MG63 (cell line): ENCODE measurements around the gene HMG20B. TPM values are rescaled to one million over a fixed set of nuclear protein-coding genes. Genes with fewer than 3 reads are reported as not detected.
"Not testable (repeated sequence)": the region's sequence is repeated elsewhere in the genome, so short reads cannot be mapped to it uniquely, and the experiment has no call there.

Source experiments
- DNase-seq: peaks from one replicate; pipeline ENCODE4 v3.0.0-alpha.2; 2020
- H3K27me3 ChIP-seq: fragments of 250-450 bp; sonication (Bioruptor Pico); 2 replicates; pipeline ENCODE4 v1.5.1; 2020; ENCODE audit warnings: mild to moderate bottlenecking, moderate library complexity
- H3K36me3 ChIP-seq: fragments of 250-450 bp; sonication (Bioruptor Pico); 2 replicates; pipeline ENCODE4 v1.5.1; 2020; ENCODE audit warnings: mild to moderate bottlenecking, moderate library complexity
- H3K4me3 ChIP-seq: fragments of 250-450 bp; sonication (Bioruptor Pico); 2 replicates; pipeline ENCODE4 v1.5.1; 2020; ENCODE audit warnings: mild to moderate bottlenecking, moderate library complexity
- H3K9me3 ChIP-seq: fragments of 250-450 bp; sonication (Bioruptor Pico); 2 replicates; pipeline ENCODE4 v1.5.1; 2020; ENCODE audit warnings: mild to moderate bottlenecking, moderate library complexity
- total RNA-seq: library from RNA; depleted of rRNA; stranded (reverse); fragments of >200 nt; shearing (Covaris generic); gene quantifications from 2 replicates; pipeline ENCODE4 v1.2.3, GENCODE V29; 2014; ENCODE audit warnings: low replicate concordance; rRNA removed

Gene HMG20B
- total RNA-seq = 42.5 and 43.5 TPM in 2 replicates

GRCh38 chr19:3572855-3573161 lies at the start of gene HMG20B:
TSS of gene HMG20B (plus strand) at chr19:3572944. CDS start at chr19:3573310, 366 bp downstream.
- Histone ChIP-seq H3K27me3 (no peaks in the 10 kb centered on the region), H3K4me3 (peak within 1 kb of the TSS; percentile 75), H3K36me3 (no peaks in the 10 kb centered on the region), H3K9me3 (no peaks in the 10 kb centered on the region)
- no peak for DNase-seq

- no peak for DNase-seq
- H3K36me3 ChIP-seq = no peaks in the 10 kb centered on the region
- H3K27me3 ChIP-seq = no peaks in the 10 kb centered on the region
- H3K4me3 ChIP-seq = no peak overlapping the region
- no peaks in the 10 kb centered on the region for H3K9me3 ChIP-seq
Observed at GRCh38 chr19:3523361-3524077, 49.2 kb upstream of the HMG20B start.

GRCh38 chr19:3524078-3524842 lies 48.5 kb upstream of the HMG20B start:
- Histone ChIP-seq H3K27me3 (no peaks in the 10 kb centered on the region), H3K4me3 (no peak overlapping the region), H3K9me3 (no peaks in the 10 kb centered on the region), H3K36me3 (no peaks in the 10 kb centered on the region)
- no peak for DNase-seq

GRCh38 chr19:3524904-3525451 lies 47.8 kb upstream of the HMG20B start:
- no peak overlapping the region for H3K4me3 ChIP-seq
- no peaks in the 10 kb centered on the region for H3K36me3 ChIP-seq
- no peaks in the 10 kb centered on the region for H3K9me3 ChIP-seq
- H3K27me3 ChIP-seq = no peaks in the 10 kb centered on the region
- no peak for DNase-seq

GRCh38 chr19:3526507-3527237 lies 46.1 kb upstream of the HMG20B start:
- DNase-seq = no peak
- Histone ChIP-seq H3K36me3 (peaks cover 3% of the 10 kb centered on the region; the same call in 1 of the 2 replicates), H3K9me3 (no peaks in the 10 kb centered on the region), H3K4me3 (no peak overlapping the region), H3K27me3 (no peaks in the 10 kb centered on the region)

GRCh38 chr19:3527238-3527910 lies 45.4 kb upstream of the HMG20B start:
- Histone ChIP-seq H3K4me3 (no peak overlapping the region), H3K9me3 (no peaks in the 10 kb centered on the region), H3K36me3 (peaks cover 3% of the 10 kb centered on the region; the same call in 1 of the 2 replicates), H3K27me3 (no peaks in the 10 kb centered on the region)
- DNase-seq = no peak

- no peak for DNase-seq
- no peak overlapping the region for H3K4me3 ChIP-seq
- H3K27me3 ChIP-seq = no peaks in the 10 kb centered on the region
- no peaks in the 10 kb centered on the region for H3K9me3 ChIP-seq
- peaks cover 3% of the 10 kb centered on the region; the same call in 1 of the 2 replicates for H3K36me3 ChIP-seq
Observed at GRCh38 chr19:3528080-3528479, 44.7 kb upstream of the HMG20B start.

GRCh38 chr19:3528539-3529211 lies 44.1 kb upstream of the HMG20B start:
- Histone ChIP-seq H3K9me3 (no peaks in the 10 kb centered on the region), H3K27me3 (no peaks in the 10 kb centered on the region), H3K36me3 (peaks cover 3% of the 10 kb centered on the region; the same call in 1 of the 2 replicates), H3K4me3 (no peak overlapping the region)
- no peak for DNase-seq

GRCh38 chr19:3529299-3529698 lies 43.4 kb upstream of the HMG20B start:
- not testable (repeated sequence) for H3K4me3 ChIP-seq, H3K27me3 ChIP-seq, H3K36me3 ChIP-seq, H3K9me3 ChIP-seq, DNase-seq

GRCh38 chr19:3530389-3530788 lies 42.4 kb upstream of the HMG20B start:
- Histone ChIP-seq H3K27me3 (no peaks in the 10 kb centered on the region), H3K9me3 (no peaks in the 10 kb centered on the region), H3K4me3 (no peak overlapping the region), H3K36me3 (peaks cover 3% of the 10 kb centered on the region; the same call in 1 of the 2 replicates)
- no peak for DNase-seq

GRCh38 chr19:3531716-3532115 lies 41.0 kb upstream of the HMG20B start:
- Histone ChIP-seq H3K9me3 (no peaks in the 10 kb centered on the region), H3K36me3 (peaks cover 3% of the 10 kb centered on the region; the same call in 1 of the 2 replicates), H3K27me3 (no peaks in the 10 kb centered on the region), H3K4me3 (no peak overlapping the region)
- DNase-seq = no peak

- no peak overlapping the region for H3K4me3 ChIP-seq
- H3K36me3 ChIP-seq = peaks cover 3% of the 10 kb centered on the region; the same call in 1 of the 2 replicates
- no peak for DNase-seq
- H3K9me3 ChIP-seq = no peaks in the 10 kb centered on the region
- H3K27me3 ChIP-seq = no peaks in the 10 kb centered on the region
Observed at GRCh38 chr19:3532154-3532786, 40.5 kb upstream of the HMG20B start.

GRCh38 chr19:3533033-3533432 lies 39.7 kb upstream of the HMG20B start:
- no peak for DNase-seq
- Histone ChIP-seq H3K9me3 (no peaks in the 10 kb centered on the region), H3K4me3 (no peak overlapping the region), H3K36me3 (peaks cover 3% of the 10 kb centered on the region; the same call in 1 of the 2 replicates), H3K27me3 (no peaks in the 10 kb centered on the region)

- H3K4me3 ChIP-seq = no peak overlapping the region
- H3K27me3 ChIP-seq = no peaks in the 10 kb centered on the region
- DNase-seq = no peak
- H3K9me3 ChIP-seq = no peaks in the 10 kb centered on the region
- H3K36me3 ChIP-seq = peaks cover 3% of the 10 kb centered on the region; the same call in 1 of the 2 replicates
Observed at GRCh38 chr19:3533563-3534216, 39.1 kb upstream of the HMG20B start.
